GM23338 (cell line): ENCODE results near the gene RBAK. TPM values are rescaled to one million over a fixed set of nuclear protein-coding genes. Genes with fewer than 3 reads are reported as not detected.

Experiments
- ATAC-seq: fragments of 200-7000 bp; cut with Tn5 transposase; 3 replicates; pipeline ENCODE4 v1.9.1; 2020
- DNase-seq: peaks from one replicate; pipeline ENCODE4 v3.0.0-alpha.2; 2015; ENCODE audit warnings: low spot score
- H2AFZ ChIP-seq: fragments of 200-600 bp; sonication (generic); 2 replicates; pipeline ENCODE4 v1.8.0; 2016; ENCODE audit warnings: antibody characterized with exemption, mild to moderate bottlenecking, moderate library complexity
- H3F3A ChIP-seq: fragments of 200-600 bp; sonication (generic); replicated peaks from 2 replicates; pipeline ENCODE4 v1.8.0; 2017; ENCODE audit warnings: antibody characterized with exemption, mixed run types, low read depth
- H3K27ac ChIP-seq: fragments of 200-600 bp; sonication (generic); 2 replicates; pipeline ENCODE4 v1.6.1; 2016; ENCODE audit warnings: low read depth
- H3K27me3 ChIP-seq: fragments of 200-600 bp; sonication (generic); 2 replicates; pipeline ENCODE4 v1.8.0; 2016; ENCODE audit warnings: mild to moderate bottlenecking, mixed run types, moderate library complexity; ENCODE audit not compliant: insufficient read depth
- H3K36me3 ChIP-seq: fragments of 200-600 bp; sonication (generic); 2 replicates; pipeline ENCODE4 v1.8.0; 2016; ENCODE audit warnings: mild to moderate bottlenecking; ENCODE audit not compliant: insufficient read depth
- H3K4me1 ChIP-seq: fragments of 200-600 bp; sonication (generic); 2 replicates; pipeline ENCODE4 v1.8.0; 2016; ENCODE audit warnings: mild to moderate bottlenecking, moderate library complexity; ENCODE audit not compliant: insufficient read depth
- H3K4me2 ChIP-seq: fragments of 200-600 bp; sonication (generic); 2 replicates; pipeline ENCODE4 v1.7.1; 2017; ENCODE audit warnings: mixed run types
- H3K4me3 ChIP-seq: fragments of 200-600 bp; sonication (generic); 2 replicates; pipeline ENCODE4 v1.6.1; 2016; ENCODE audit warnings: mixed run types
- H3K79me2 ChIP-seq: fragments of 200-600 bp; sonication (generic); replicated peaks from 2 replicates; pipeline ENCODE4 v1.8.0; 2017; ENCODE audit warnings: mild to moderate bottlenecking; ENCODE audit not compliant: insufficient read depth
- H3K9me2 ChIP-seq: fragments of 200-600 bp; sonication (generic); 2 replicates; pipeline ENCODE4 v1.8.0; 2017; ENCODE audit not compliant: insufficient read depth
- H4K20me1 ChIP-seq: fragments of 200-600 bp; sonication (generic); replicated peaks from 2 replicates; pipeline ENCODE4 v1.8.0; 2017; ENCODE audit warnings: mild to moderate bottlenecking; ENCODE audit not compliant: insufficient read depth
- H3K27ac Mint-ChIP-seq: 2 replicates; pipeline ENCODE4 v1.8.0; 2020; ENCODE audit warnings: inconsistent platforms, mild to moderate bottlenecking, moderate library complexity, mixed read lengths
- H3K27me3 Mint-ChIP-seq: 3 replicates; pipeline ENCODE4 v1.8.0; 2022; ENCODE audit warnings: low read depth, mild to moderate bottlenecking, moderate library complexity, mixed read lengths, inconsistent platforms; ENCODE audit not compliant: insufficient read depth, poor library complexity
- H3K36me3 Mint-ChIP-seq: 3 replicates; pipeline ENCODE4 v1.8.0; 2021; ENCODE audit warnings: low read depth, mild to moderate bottlenecking, inconsistent platforms, moderate library complexity, mixed read lengths
- H3K4me1 Mint-ChIP-seq: 3 replicates; pipeline ENCODE4 v1.8.0; 2020; ENCODE audit warnings: mild to moderate bottlenecking, inconsistent platforms, mixed read lengths
- H3K4me3 Mint-ChIP-seq: 3 replicates; pipeline ENCODE4 v1.8.0; 2021; ENCODE audit warnings: moderate library complexity, mild to moderate bottlenecking, inconsistent platforms, mixed read lengths
- H3K9me3 Mint-ChIP-seq: 3 replicates; pipeline ENCODE4 v1.8.0; 2020; ENCODE audit warnings: moderate library complexity, mild to moderate bottlenecking, inconsistent platforms, mixed read lengths
- CREB1 ChIP-seq: fragments of 250-450 bp; sonication (Bioruptor Pico); IDR thresholded peaks from 2 replicates; pipeline ENCODE4 v1.5.0; 2020; ENCODE audit warnings: low read depth, mild to moderate bottlenecking, moderate library complexity
- CTCF ChIP-seq, 2 experiments: fragments of 200-600 bp in 1 of 2; sonication (generic) in 1 of 2; conservative IDR thresholded peaks; 2 replicates each; pipeline versions ENCODE4 v1.5.1 to v1.6.1; 2016 to 2017; ENCODE audit warnings: antibody characterized with exemption in 2 of 2, low read depth in 2 of 2, mild to moderate bottlenecking in 2 of 2, moderate library complexity in 1 of 2
- EZH2phosphoT487 ChIP-seq: fragments of 200-600 bp; sonication (generic); IDR thresholded peaks from one replicate; pipeline ENCODE4 v1.8.1; 2018; ENCODE audit warnings: antibody characterized with exemption; ENCODE audit not compliant: unreplicated experiment
- NANOG ChIP-seq: IDR thresholded peaks from 2 replicates; pipeline ENCODE4 v1.6.1; 2016; ENCODE audit warnings: antibody characterized with exemption, borderline replicate concordance
- REST ChIP-seq: IDR thresholded peaks from one replicate; pipeline ENCODE4 v1.6.1; 2018; ENCODE audit warnings: antibody characterized with exemption; ENCODE audit not compliant: unreplicated experiment
- ZNF331 ChIP-seq: fragments of 250-450 bp; sonication (Bioruptor Pico); IDR thresholded peaks from 2 replicates; pipeline ENCODE4 v1.5.0; 2020; ENCODE audit warnings: low read depth, mild to moderate bottlenecking, moderate library complexity
- polyA plus RNA-seq: library from polyadenylated mRNA; unstranded; fragments of >200 nt; fragmentation: Nextera tagmentation; extraction: Ambion mirVana; gene quantifications from 2 replicates; pipeline ENCODE4 v1.2.1, GENCODE V29; 2016
- total RNA-seq: library from RNA; depleted of rRNA; stranded (reverse); fragments of >200 nt; shearing (Covaris generic); gene quantifications from 2 replicates; pipeline ENCODE4 v1.2.3, GENCODE V29; 2014

Gene RBAK
- total and polyA plus RNA-seq, 2 experiments from 2014 or later = 6.5 to 15.2 TPM

- peaks cover 36% of the 10 kb centered on the region; the same call in 2 of the 3 replicates for H3K36me3 Mint-ChIP-seq
- no peaks in the 10 kb centered on the region for H4K20me1 ChIP-seq
- no peaks in the 10 kb centered on the region for H3K4me1 Mint-ChIP-seq
These were observed 48.9 kb upstream of the RBAK start for GRCh38 chr7:4996696-4997222.

GRCh38 chr7:4998244-4998643, 47.4 kb upstream of the RBAK start:
- no peak overlapping the region for H3K4me2 ChIP-seq
- no peak for DNase-seq
- Mint-ChIP-seq H3K27ac (no peak overlapping the region), H3K4me1 (no peaks in the 10 kb centered on the region), H3K36me3 (peaks cover 29% of the 10 kb centered on the region; the same call in 2 of the 3 replicates), H3K9me3 (no peaks in the 10 kb centered on the region), H3K27me3 (peaks cover 4% of the 10 kb centered on the region), H3K4me3 (no peak overlapping the region)
- no peak overlapping the region for H2AFZ ChIP-seq
- no peaks in the 10 kb centered on the region for H4K20me1 ChIP-seq
- TF ChIP-seq ZNF331 (CRISPR knock-in tag) = no peak
- TF ChIP-seq CTCF (conservative IDR thresholded peaks at IDR 0.05; ENCODE audit: low read depth in 2 of 2) = no peak
- no peak for TF ChIP-seq NANOG
- H3K4me1 ChIP-seq = no peaks in the 10 kb centered on the region
- H3K27ac ChIP-seq = no peak overlapping the region
- no peak for ATAC-seq
- H3K27me3 ChIP-seq = no peaks in the 10 kb centered on the region
- H3K79me2 ChIP-seq = no peaks in the 10 kb centered on the region
- H3F3A ChIP-seq = no peaks in the 10 kb centered on the region
- no peaks in the 10 kb centered on the region for H3K9me2 ChIP-seq
- peaks cover 6% of the 10 kb centered on the region; the same call in 1 of the 2 replicates for H3K36me3 ChIP-seq
- H3K4me3 ChIP-seq = no peak overlapping the region

More at GRCh38 chr7:4996696-4997222, 48.9 kb upstream of the RBAK start:
- Histone ChIP-seq H3K9me2 (no peaks in the 10 kb centered on the region), H3K79me2 (no peaks in the 10 kb centered on the region), H2AFZ (no peak overlapping the region), H3K4me1 (no peaks in the 10 kb centered on the region), H3K4me3 (no peak overlapping the region), H3F3A (no peaks in the 10 kb centered on the region), H3K27me3 (no peaks in the 10 kb centered on the region), H3K36me3 (peaks cover 6% of the 10 kb centered on the region; the same call in 1 of the 2 replicates), H3K27ac (no peak overlapping the region), H3K4me2 (no peak overlapping the region)
- DNase-seq (peak; percentile 16), ATAC-seq (peak; percentile 54)
- no peak for TF ChIP-seq CREB1 (CRISPR knock-in tag)
- peak in 1 of 2 experiments; percentile 15; a peak in 1 of 4 replicates for TF ChIP-seq CTCF (conservative IDR thresholded peaks at IDR 0.05; ENCODE audit: low read depth in 2 of 2)
- Mint-ChIP-seq H3K27ac (no peak overlapping the region), H3K27me3 (peaks cover 4% of the 10 kb centered on the region), H3K9me3 (no peaks in the 10 kb centered on the region), H3K4me3 (no peak overlapping the region)

GRCh38 chr7:4998910-4999309, 46.8 kb upstream of the RBAK start:
- ATAC-seq = no peak
- H3K27me3 Mint-ChIP-seq = peaks cover 4% of the 10 kb centered on the region
- Histone ChIP-seq H3K9me2 (no peaks in the 10 kb centered on the region), H3K4me3 (no peak overlapping the region), H3F3A (no peaks in the 10 kb centered on the region), H3K4me1 (no peaks in the 10 kb centered on the region), H3K36me3 (peaks cover 6% of the 10 kb centered on the region; the same call in 1 of the 2 replicates), H3K79me2 (no peaks in the 10 kb centered on the region), H3K4me2 (no peak overlapping the region), H2AFZ (no peak overlapping the region), H3K27me3 (no peaks in the 10 kb centered on the region), H4K20me1 (no peaks in the 10 kb centered on the region), H3K27ac (no peak overlapping the region)
- H3K27ac Mint-ChIP-seq = no peak overlapping the region
- no peak for TF ChIP-seq EZH2phosphoT487
- no peak for TF ChIP-seq REST
- peaks cover 30% of the 10 kb centered on the region; the same call in 2 of the 3 replicates for H3K36me3 Mint-ChIP-seq
- no peak for DNase-seq
- H3K4me1 Mint-ChIP-seq = no peaks in the 10 kb centered on the region
- no peak overlapping the region for H3K4me3 Mint-ChIP-seq
- H3K9me3 Mint-ChIP-seq = no peaks in the 10 kb centered on the region
